Measurements from ENCODE around the gene WAPL. TPM values are rescaled to one million over a fixed set of nuclear protein-coding genes. Genes with fewer than 3 reads are reported as not detected.

The WAPL gene
- total and polyA plus RNA-seq, 9 of the 15 experiments (the other 6 are each of a cell fraction or from before 2014, with no cell fraction given), result 14.3 to 36.4 (median 25.3) TPM

- Histone ChIP-seq H3K4me2 (ENCODE audit: insufficient read depth, low read length) (no peak overlapping the region), H3K27me3 (ENCODE audit: control insufficient read depth in 2 of 2, insufficient read depth in 2 of 2, low read length in 2 of 2) (peaks cover 4 to 25% of the 10 kb centered on the region in 2 experiments; a peak in 3 of 5 replicates), H2AFZ (ENCODE audit: low read depth, low read length) (no peak overlapping the region), H3K79me2 (ENCODE audit: control insufficient read depth, insufficient read depth, low read length) (no peaks in the 10 kb centered on the region), H3K4me1 (replicated peaks in 1 of 2; ENCODE audit: control insufficient read depth in 2 of 2, insufficient read depth in 2 of 2, low read length in 2 of 2) (peaks cover 0 to 21% of the 10 kb centered on the region in 2 experiments; a peak in 2 of 5 replicates), H3K9ac (ENCODE audit: insufficient read depth in 1 of 2, low read depth in 2 of 2, low read length in 2 of 2) (no peak overlapping the region), H4K20me1 (replicated peaks; ENCODE audit: control insufficient read depth, insufficient read depth, low read length) (no peaks in the 10 kb centered on the region; the same call in 1 of the 2 replicates), H3K4me3 (no peak overlapping the region), H3K27ac (ENCODE audit: extremely low read depth, low read depth, low read length) (no peak overlapping the region), H3K36me3 (ENCODE audit: control insufficient read depth, insufficient read depth, low read length) (no peaks in the 10 kb centered on the region), H3K9me1 (ENCODE audit: control insufficient read depth, insufficient read depth, low read length) (no peaks in the 10 kb centered on the region), H3K9me3 (replicated peaks; ENCODE audit: control insufficient read depth, insufficient read depth, low read depth, low read length) (no peaks in the 10 kb centered on the region)
- no peak for DNase-seq (ENCODE audit: extremely low read depth in 1 of 4, low spot score in 3 of 4)
- intact Hi-C loops (cut with micrococcal nuclease), result no loop called here
- TF ChIP-seq RFX5 (IDR thresholded peaks at IDR 0.05; ENCODE audit: low read depth, low read length) (no peak), RBM39 (optimal IDR thresholded peaks at IDR 0.05; ENCODE audit: low read depth, low read length) (no peak), YBX1 (IDR thresholded peaks at IDR 0.05) (no peak), ZNF24 (IDR thresholded peaks at IDR 0.05) (no peak), COPS2 (conservative IDR thresholded peaks at IDR 0.05) (no peak), HDAC8 (tag; IDR thresholded peaks at IDR 0.05) (no peak), ZNF695 (CRISPR knock-in tag; IDR thresholded peaks at IDR 0.05) (no peak), USF2 (CRISPR knock-in tag; IDR thresholded peaks at IDR 0.05) (no peak), E2F6 (IDR thresholded peaks at IDR 0.05; ENCODE audit: borderline replicate concordance in 1 of 2, extremely low read depth in 1 of 2, insufficient read depth in 1 of 2, insufficient read length in 1 of 2, low read depth in 1 of 2, low read length in 1 of 2, poor library complexity in 1 of 2, severe bottlenecking in 1 of 2) (no peak), RBM25 (IDR thresholded peaks at IDR 0.05; ENCODE audit: low read depth, low read length, severe bottlenecking) (no peak), NKRF (IDR thresholded peaks at IDR 0.05; ENCODE audit: borderline replicate concordance) (no peak), MTF1 (CRISPR knock-in tag; IDR thresholded peaks at IDR 0.05; ENCODE audit: borderline replicate concordance) (no peak), NUFIP1 (IDR thresholded peaks at IDR 0.05; ENCODE audit: partially characterized antibody) (no peak), ZNF639 (CRISPR knock-in tag; conservative IDR thresholded peaks at IDR 0.05 in 1 of 2, IDR thresholded peaks at IDR 0.05 in 1 of 2) (no peak)
- 3% methylated on average over 6 of the region's 6 CpGs for WGBS (ENCODE audit: insufficient coverage, low coverage, missing lambda C conversion rate)
- ChIA-PET POLR2A (interaction anchor here (2.0 kb wide), 1 partner anchor 182 kb away, joined by 5 read pairs; no protein-coding TSS in a partner anchor), CTCF (ENCODE audit: low intra/inter-chr PET ratio) (no interaction called here)
- BruUV-seq (replicated peaks), result no TSS peak
- no peak for FAIRE-seq
- ATAC-seq, result no peak
- in situ Hi-C loops (cut with MboI), result no loop called here
Measured at GRCh38 chr10:86403183-86403797, 118.3 kb downstream of the WAPL start.

Measured in K562 (cell line).